NAMALWA (cell line): ENCODE results near the gene JAKMIP3.
A peak's percentile ranks its signal among the peaks of the same experiment; 100 is the strongest.

Experiments
- DNase-seq: peaks from one replicate; pipeline ENCODE4 v3.0.0-alpha.2; 2015; ENCODE audit warnings: low spot score

JAKMIP3 gene

DNA sequence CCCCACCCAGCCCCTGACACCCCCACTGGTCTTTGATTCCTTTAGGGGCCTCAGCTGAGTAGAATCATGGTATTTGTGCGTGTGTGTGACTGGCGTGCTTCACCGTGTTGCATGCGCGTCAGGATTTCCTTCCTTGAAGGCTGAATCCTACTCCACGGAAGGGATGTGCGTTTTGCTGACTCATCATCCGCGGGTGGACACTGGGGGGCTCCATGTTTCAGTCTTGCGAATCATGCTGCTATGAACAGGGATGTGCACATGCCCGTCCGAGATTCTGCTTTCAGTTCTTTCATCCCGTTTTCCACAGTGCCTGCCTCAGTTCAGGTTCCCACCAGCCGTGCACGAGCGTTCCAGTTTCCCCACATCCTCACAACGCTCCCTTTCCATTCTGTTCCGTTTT lies 20.9 kb upstream of the JAKMIP3 start:
- DNase-seq, result no peak

DNA sequence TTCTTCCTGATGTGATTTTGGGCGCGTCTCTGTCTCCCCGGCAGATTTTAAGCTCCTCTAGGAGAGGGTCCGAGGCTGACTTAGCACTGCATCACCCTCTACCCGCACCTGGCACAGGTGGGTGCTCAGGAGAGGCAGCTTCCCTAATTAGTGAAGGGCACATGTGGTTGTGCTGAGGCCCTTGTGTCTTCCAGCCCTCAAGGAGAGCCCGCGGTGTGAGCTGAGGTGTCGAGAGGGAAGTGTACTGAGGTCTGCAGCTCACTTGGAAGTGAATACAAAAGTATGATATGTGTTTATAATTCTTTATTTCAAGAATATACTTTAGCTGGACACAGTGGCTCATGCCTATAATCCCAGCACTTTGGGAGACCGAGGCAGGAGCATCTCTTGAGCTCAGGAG lies 20.4 kb upstream of the JAKMIP3 start:
- no peak for DNase-seq

- no peak for DNase-seq
These were observed 18.0 kb upstream of the JAKMIP3 start for GRCh38 chr10:132047575-132048293.

DNA sequence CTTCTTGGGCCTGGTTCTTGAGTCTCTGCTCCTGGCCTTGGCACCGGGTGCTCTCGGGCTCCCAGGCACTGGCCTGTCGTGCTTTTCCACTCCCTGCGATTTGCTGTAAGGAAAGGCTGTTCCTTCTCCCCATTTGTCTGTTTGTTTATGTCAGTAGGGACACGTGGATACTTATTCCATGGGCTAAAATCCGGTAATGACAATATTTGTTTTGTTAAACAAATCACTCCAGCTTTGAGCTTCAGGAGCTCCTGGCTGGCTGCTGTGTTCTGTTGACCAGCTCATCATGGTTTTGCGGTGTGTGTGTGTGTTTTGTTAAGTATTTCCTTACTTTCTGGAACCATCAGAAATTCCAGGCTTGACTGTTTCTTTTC lies 17.5 kb upstream of the JAKMIP3 start:
- no peak for DNase-seq

- DNase-seq, result no peak
These were observed 15.6 kb upstream of the JAKMIP3 start for GRCh38 chr10:132050191-132050590.

DNA sequence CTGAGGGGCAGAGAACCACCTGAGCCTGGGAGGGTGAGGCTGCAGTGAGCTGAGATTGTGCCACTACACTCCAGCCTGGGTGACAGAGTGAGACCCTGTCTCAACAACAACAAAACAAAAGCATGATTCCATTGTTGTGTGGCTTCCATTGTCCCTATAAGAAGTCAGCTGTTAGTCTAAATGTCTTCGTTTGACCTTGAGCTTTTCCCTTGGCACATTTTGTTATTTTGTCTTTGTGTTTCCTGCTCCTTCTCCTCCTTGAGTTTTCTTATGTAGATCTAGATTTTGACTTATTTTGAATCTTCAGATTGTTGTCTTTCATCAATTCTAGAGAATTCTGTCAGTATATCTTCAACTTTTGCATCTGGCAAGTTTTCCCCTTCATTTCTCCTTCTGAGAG lies 13.6 kb upstream of the JAKMIP3 start:
- no peak for DNase-seq

- no peak for DNase-seq
These were observed 11.2 kb upstream of the JAKMIP3 start for GRCh38 chr10:132054564-132054963.

DNA sequence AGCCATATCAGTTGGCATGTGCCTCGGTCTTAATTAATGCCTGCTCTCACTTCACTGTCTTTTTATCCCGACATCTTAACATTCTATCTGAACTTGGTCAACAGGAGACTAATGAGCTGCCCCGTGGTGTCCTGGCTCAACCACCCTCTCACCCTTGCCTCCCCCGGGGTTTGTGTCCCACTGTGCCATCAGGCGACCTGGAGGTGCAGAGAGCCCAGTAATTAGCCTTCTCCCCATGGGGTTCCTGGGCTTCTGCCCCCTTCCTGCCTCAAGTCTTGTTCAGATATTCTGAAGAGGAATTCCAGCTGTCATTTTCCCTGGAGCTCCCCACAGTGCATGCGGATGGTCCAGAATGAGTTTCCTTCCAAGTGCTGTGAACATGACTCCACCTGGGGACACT lies 10.1 kb upstream of the JAKMIP3 start:
- no peak for DNase-seq

GRCh38 chr10:132056663-132057062 lies 9.1 kb upstream of the JAKMIP3 start:
- no peak for DNase-seq

DNA sequence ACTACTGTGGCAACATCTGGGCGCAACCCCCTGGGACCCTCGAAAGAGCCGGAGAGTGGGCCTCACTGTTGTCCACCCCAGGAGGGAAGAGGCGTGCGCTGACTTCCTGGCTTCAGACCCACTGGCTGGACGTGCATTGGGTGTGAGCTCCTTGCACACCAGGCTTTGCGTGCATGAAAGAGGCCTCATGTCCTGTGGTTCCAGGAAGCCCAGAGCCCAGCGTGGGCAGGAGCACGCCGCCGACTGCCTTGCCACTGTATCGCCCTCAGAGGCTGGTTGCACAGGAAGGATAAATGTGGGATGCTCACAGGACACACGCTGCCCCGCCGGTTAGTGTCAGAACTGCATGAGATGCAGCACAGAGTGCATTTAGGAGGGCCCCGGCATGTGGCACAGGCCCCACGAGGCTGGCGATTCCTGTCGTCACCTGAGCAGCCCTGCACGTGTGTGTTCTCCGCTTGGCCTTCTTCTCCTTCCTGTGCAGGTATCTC lies 8.5 kb upstream of the JAKMIP3 start:
- no peak for DNase-seq

DNA sequence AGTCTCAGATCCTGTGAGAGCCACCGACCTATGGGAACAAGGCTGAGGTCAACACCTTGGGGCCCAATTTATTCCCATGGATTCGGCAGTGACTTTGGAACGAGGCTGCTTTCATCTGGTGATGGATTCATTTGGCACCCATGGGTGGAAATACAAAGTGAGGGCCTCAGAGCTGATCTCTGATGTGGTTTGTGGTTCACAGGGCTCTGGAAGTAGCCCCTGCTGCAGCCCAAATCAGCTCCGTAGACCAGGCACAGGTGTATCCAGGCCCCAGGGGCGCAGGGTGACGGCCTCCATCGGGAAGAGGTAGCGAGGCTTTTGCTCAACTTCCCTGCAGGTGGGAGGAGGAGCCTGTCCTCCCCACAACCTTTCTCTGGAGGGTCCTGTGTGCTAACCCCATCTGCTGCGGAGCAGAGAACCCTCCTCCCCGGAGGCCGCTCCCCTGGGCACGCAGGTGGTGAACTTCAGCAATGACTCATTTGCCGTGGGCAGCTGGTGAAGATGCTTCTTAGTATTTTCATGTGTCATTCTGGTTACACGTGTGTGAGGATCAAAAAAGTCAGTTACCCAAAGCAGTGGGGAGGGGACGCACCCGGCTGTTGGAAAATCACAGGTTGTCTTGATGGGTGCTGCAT lies 7.5 kb upstream of the JAKMIP3 start:
- peak; percentile 14 for DNase-seq

GRCh38 chr10:132058793-132059759 lies 6.7 kb upstream of the JAKMIP3 start:
- DNase-seq, result no peak

DNA sequence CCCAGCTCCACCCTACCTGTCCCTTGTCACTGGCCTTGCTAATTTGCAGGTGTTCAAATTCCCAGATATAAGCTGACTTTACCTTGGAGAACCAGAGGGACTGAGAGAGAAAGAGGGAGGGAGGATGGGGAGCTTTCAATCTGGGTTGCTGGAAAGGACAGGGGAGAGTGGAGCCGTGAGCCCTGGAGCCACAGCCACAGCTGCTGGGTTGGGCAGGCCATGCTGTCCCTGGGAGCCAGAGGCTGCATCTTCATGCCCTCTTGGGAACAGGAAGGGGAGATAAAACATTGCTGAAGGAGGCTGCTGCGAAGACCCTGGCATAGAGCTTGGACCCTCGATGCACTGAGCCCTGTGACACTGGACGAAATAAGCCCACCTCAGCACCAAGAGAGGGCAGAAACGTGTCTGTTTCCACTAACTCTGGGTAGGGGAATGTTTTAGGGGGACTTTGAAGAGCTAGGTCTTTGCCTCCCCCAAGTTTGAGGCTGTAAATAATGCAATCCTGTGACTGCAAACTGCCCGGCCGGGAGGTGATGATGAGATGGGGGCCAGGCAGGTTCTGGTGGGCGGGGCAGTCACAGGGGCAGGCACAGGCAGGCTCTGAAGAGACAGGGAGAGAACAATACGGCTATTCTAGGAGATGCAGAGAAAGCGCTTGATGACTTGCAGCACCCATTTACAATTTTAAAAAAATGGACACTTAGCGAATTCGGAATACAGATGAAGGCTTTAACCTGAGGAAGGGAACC lies 5.8 kb upstream of the JAKMIP3 start:
- no peak for DNase-seq

GRCh38 chr10:132061030-132061429 lies 4.7 kb upstream of the JAKMIP3 start:
- DNase-seq, result no peak

DNA sequence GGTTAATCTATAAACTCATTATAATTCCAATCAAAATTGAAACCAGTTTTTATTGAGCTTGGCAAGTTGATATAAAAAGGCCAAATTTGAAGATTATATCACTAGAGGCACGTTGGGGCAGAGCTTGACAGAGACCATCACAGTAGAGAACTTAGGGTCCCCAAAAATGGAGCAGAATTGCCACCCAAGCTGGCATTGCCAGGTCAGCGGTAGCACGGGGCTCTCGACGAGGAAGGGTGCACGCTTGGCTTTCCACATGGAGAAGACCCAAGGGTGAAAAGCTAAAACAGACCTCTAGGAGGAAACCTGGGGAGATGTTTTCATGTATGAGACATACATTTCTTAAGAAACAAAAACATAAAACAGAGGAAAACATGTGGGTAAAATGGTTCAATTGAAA lies 4.3 kb upstream of the JAKMIP3 start:
- DNase-seq, result no peak

DNA sequence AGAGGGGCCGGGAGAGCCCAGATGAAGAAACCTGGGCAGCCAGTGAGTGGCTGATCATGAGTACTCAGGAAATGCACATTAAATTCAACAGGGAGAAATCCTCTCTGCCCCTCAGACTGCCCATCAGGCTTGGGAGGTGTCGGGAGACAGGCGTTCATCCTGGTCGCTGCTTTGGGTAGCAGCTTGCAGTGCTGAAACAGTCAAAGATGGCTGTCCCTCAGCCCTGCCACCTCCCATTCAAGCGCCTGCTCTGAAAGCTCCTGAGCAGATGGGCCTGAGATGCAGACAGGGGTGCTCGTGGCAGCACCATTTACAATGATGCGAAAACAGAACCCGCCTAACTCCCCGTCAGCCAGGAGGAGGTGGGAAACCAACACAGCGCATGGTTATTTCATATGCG lies 3.6 kb upstream of the JAKMIP3 start:
- no peak for DNase-seq

DNA sequence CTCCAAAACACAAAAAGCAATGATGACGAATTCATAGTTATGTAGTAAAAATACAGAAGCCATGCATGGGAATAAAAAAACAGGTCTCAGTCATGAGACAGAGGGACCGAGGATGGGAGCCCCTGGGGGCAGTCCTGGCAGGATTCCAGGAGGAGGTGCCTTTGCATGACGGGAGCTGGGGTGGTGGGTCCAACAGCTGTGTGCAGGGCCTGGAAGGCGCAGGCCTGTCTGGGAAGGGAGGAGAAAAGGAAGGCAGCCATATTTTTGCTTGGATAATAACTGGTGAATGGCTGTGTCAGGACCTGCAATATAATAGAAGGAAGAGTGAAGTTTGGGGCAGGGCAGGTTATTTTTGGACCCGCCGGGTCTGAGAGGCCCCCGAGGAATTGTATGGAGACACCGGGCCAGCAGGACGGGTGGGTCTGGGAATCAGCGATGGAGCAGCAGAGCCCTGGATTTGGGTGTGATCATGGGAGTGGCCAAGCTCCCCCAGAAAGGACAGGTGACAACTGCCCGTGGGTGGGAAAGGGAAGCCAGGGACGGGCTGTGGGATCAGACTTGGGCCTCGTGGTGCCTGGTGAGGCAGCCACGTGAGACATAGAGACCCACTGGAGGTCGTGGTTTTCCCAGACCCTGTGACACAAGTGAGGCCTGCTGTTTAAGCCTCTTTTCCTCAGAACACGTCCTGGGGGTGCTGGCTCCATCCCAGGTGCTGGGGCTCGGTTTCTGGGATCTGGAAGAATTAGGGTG lies 2.9 kb upstream of the JAKMIP3 start:
- DNase-seq, result no peak

- DNase-seq, result no peak
These were observed 2.3 kb upstream of the JAKMIP3 start for GRCh38 chr10:132063432-132063831.

- DNase-seq, result no peak
These were observed 1.5 kb upstream of the JAKMIP3 start for GRCh38 chr10:132064082-132064755.

DNA sequence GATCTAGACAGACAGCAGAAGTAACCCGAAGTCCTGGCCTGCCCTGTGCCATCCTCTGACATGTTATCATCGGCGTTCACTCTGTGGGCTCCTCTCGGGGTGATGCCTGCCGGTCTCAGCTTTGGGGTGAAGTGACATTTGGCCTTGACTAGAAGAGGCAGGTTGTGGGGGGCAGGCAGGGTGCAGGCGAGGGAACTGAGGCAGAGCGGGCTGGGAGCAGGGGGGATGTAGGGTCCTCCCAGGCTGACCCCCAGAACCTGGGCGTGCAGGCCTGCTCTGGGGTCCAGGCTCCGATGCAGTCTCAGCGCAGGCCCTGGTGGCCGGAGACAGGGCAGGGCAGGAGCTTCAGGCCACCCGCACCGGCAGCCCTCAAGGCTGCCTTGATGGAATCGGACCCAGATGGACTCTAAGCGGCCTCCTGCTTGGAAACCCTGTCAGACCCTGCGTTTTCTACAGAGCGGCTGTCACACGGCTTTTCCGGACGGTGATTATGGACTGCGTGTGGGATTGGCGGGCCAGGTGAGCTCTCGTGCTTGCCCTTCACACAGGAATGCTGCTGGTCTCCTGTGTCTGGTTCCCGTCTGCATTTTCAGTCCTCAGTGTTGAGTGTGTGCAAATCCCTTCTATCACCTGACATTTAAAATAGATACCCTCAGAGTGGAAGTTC lies 842 bp upstream of the JAKMIP3 start:
- no peak for DNase-seq
